HEK293 (cell line): ENCODE results near the gene ECT2L.

Experiments
- CTCF ChIP-seq: fragments of 450-650 bp; formaldehyde crosslinking; IDR thresholded peaks from 2 replicates; pipeline ENCODE4 v1.5.1; 2016; ENCODE audit warnings: missing biosample characterization, missing genetic modification characterization
- HOXA7 ChIP-seq: sonication (generic); formaldehyde crosslinking; IDR thresholded peaks from 2 replicates; pipeline ENCODE4 v1.8.1; 2022; ENCODE audit warnings: missing genetic modification reagents, borderline replicate concordance
- IKZF3 ChIP-seq: fragments of 450-650 bp; IDR thresholded peaks from 2 replicates; pipeline ENCODE4 v1.5.0; 2018; ENCODE audit warnings: missing biosample characterization, mild to moderate bottlenecking, missing genetic modification characterization, moderate library complexity
- ZNF10 ChIP-seq: fragments of 450-650 bp; formaldehyde crosslinking; IDR thresholded peaks from 2 replicates; pipeline ENCODE4 v1.5.1; 2017; ENCODE audit warnings: missing biosample characterization, missing genetic modification characterization
- ZNF302 ChIP-seq: fragments of 450-650 bp; formaldehyde crosslinking; IDR thresholded peaks from 2 replicates; pipeline ENCODE4 v1.5.1; 2016; ENCODE audit warnings: missing biosample characterization, missing genetic modification characterization, low read depth
- ZNF701 ChIP-seq: fragments of 450-650 bp; formaldehyde crosslinking; IDR thresholded peaks from 2 replicates; pipeline ENCODE4 v1.5.1; 2016; ENCODE audit warnings: missing biosample characterization, missing genetic modification characterization

GRCh38 chr6:138863321-138863720 lies 67.4 kb downstream of the ECT2L start:
- no peak for TF ChIP-seq ZNF701 (tag by site-specific recombination)
- no peak for TF ChIP-seq ZNF302
- TF ChIP-seq ZNF10 = no peak
- TF ChIP-seq CTCF (tag by site-specific recombination) = no peak
- no peak for TF ChIP-seq HOXA7 (CRISPR knock-in tag)
- no peak for TF ChIP-seq IKZF3
